Nephron (organoid): ENCODE data around the gene CUX1.

Experiments used
- H3K27ac Mint-ChIP-seq, 3 experiments: 2 replicates each; pipeline ENCODE4 v1.8.0; 2020; ENCODE audit warnings: mixed read lengths in 3 of 3, mild to moderate bottlenecking in 2 of 3, moderate library complexity in 1 of 3
- H3K27me3 Mint-ChIP-seq: 2 replicates; pipeline ENCODE4 v1.8.0; 2021; ENCODE audit warnings: low read depth, mild to moderate bottlenecking, moderate library complexity, mixed read lengths
- H3K36me3 Mint-ChIP-seq: 2 replicates; pipeline ENCODE4 v1.8.0; 2020; ENCODE audit warnings: low read depth, mixed read lengths
- H3K4me1 Mint-ChIP-seq: 2 replicates; pipeline ENCODE4 v1.8.0; 2020; ENCODE audit warnings: mixed read lengths
- H3K4me3 Mint-ChIP-seq, 3 experiments: 2 replicates each; pipeline ENCODE4 v1.8.0; 2020; ENCODE audit warnings: mild to moderate bottlenecking in 3 of 3, mixed read lengths in 3 of 3, moderate library complexity in 2 of 3
- H3K9me3 Mint-ChIP-seq: 2 replicates; pipeline ENCODE4 v1.8.0; 2020; ENCODE audit warnings: mixed read lengths
- TF ChIP-seq, protein P1 (sequence below), 3 experiments: fragments of 200-600 bp; sonication (generic); IDR thresholded peaks; one replicate each; pipeline ENCODE4 v1.5.0; 2021; ENCODE audit warnings: antibody characterized with exemption in 3 of 3; ENCODE audit not compliant: unreplicated experiment in 3 of 3

CUX1 gene

GRCh38 chr7:101911800-101912715, 94.6 kb downstream of the CUX1 start:
- no peaks in the 10 kb centered on the region for H3K9me3 Mint-ChIP-seq
- H3K27me3 Mint-ChIP-seq = no peaks in the 10 kb centered on the region
- H3K36me3 Mint-ChIP-seq = peaks cover 18% of the 10 kb centered on the region
- peaks cover 44% of the 10 kb centered on the region for H3K4me1 Mint-ChIP-seq
- H3K4me3 Mint-ChIP-seq = peak overlapping the region in 1 of 3 experiments; percentile 18
- peak overlapping the region; percentile 69 to 95 (median 88) for H3K27ac Mint-ChIP-seq
- TF ChIP-seq, protein P1, sequence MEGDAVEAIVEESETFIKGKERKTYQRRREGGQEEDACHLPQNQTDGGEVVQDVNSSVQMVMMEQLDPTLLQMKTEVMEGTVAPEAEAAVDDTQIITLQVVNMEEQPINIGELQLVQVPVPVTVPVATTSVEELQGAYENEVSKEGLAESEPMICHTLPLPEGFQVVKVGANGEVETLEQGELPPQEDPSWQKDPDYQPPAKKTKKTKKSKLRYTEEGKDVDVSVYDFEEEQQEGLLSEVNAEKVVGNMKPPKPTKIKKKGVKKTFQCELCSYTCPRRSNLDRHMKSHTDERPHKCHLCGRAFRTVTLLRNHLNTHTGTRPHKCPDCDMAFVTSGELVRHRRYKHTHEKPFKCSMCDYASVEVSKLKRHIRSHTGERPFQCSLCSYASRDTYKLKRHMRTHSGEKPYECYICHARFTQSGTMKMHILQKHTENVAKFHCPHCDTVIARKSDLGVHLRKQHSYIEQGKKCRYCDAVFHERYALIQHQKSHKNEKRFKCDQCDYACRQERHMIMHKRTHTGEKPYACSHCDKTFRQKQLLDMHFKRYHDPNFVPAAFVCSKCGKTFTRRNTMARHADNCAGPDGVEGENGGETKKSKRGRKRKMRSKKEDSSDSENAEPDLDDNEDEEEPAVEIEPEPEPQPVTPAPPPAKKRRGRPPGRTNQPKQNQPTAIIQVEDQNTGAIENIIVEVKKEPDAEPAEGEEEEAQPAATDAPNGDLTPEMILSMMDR (IDR thresholded peaks at IDR 0.05; ENCODE audit: unreplicated experiment in 3 of 3) = no peak

GRCh38 chr7:101912716-101913110, 95.3 kb downstream of the CUX1 start:
- Mint-ChIP-seq H3K27ac (peak overlapping the region; percentile 69 to 95 (median 88)), H3K36me3 (peaks cover 24% of the 10 kb centered on the region), H3K4me1 (peaks cover 45% of the 10 kb centered on the region), H3K4me3 (peak overlapping the region in 2 of 3 experiments; percentile 4 to 24), H3K9me3 (no peaks in the 10 kb centered on the region), H3K27me3 (no peaks in the 10 kb centered on the region)
- TF ChIP-seq, protein P1 (IDR thresholded peaks at IDR 0.05; ENCODE audit: unreplicated experiment in 3 of 3) = no peak

- Mint-ChIP-seq H3K36me3 (peaks cover 30% of the 10 kb centered on the region), H3K27ac (peak overlapping the region; percentile 69 to 95 (median 88)), H3K4me3 (no peak overlapping the region), H3K9me3 (no peaks in the 10 kb centered on the region), H3K4me1 (peaks cover 45% of the 10 kb centered on the region), H3K27me3 (no peaks in the 10 kb centered on the region)
- TF ChIP-seq, protein P1 (IDR thresholded peaks at IDR 0.05; ENCODE audit: unreplicated experiment in 3 of 3) = no peak
Observed at GRCh38 chr7:101913247-101913721, 95.9 kb downstream of the CUX1 start.

- Mint-ChIP-seq H3K36me3 (peaks cover 34% of the 10 kb centered on the region), H3K27ac (peak overlapping the region; percentile 47 to 80 (median 76)), H3K4me1 (peaks cover 45% of the 10 kb centered on the region), H3K9me3 (no peaks in the 10 kb centered on the region), H3K27me3 (no peaks in the 10 kb centered on the region), H3K4me3 (peak overlapping the region in 2 of 3 experiments; percentile 10 to 28)
- TF ChIP-seq, protein P1 (IDR thresholded peaks at IDR 0.05; ENCODE audit: unreplicated experiment in 3 of 3) = no peak
Observed at GRCh38 chr7:101913851-101914250, 96.4 kb downstream of the CUX1 start.

GRCh38 chr7:101915000-101915399, 97.6 kb downstream of the CUX1 start:
- Mint-ChIP-seq H3K4me3 (no peak overlapping the region), H3K36me3 (peaks cover 43% of the 10 kb centered on the region), H3K27me3 (no peaks in the 10 kb centered on the region), H3K27ac (peak overlapping the region in 1 of 3 experiments; percentile 53), H3K4me1 (peaks cover 45% of the 10 kb centered on the region), H3K9me3 (no peaks in the 10 kb centered on the region)
- TF ChIP-seq, protein P1 (IDR thresholded peaks at IDR 0.05; ENCODE audit: unreplicated experiment in 3 of 3) = no peak
